ENCODE results near the gene ICAM4.
"Not testable (repeated sequence)": the region's sequence is repeated elsewhere in the genome, so short reads cannot be mapped to it uniquely, and the experiment has no call there.

Gene ICAM4

GRCh38 chr19:10318807-10319682 lies 32.3 kb downstream of the ICAM4 start:
- DNase-seq (ENCODE audit: low read depth) = no peak

DNA sequence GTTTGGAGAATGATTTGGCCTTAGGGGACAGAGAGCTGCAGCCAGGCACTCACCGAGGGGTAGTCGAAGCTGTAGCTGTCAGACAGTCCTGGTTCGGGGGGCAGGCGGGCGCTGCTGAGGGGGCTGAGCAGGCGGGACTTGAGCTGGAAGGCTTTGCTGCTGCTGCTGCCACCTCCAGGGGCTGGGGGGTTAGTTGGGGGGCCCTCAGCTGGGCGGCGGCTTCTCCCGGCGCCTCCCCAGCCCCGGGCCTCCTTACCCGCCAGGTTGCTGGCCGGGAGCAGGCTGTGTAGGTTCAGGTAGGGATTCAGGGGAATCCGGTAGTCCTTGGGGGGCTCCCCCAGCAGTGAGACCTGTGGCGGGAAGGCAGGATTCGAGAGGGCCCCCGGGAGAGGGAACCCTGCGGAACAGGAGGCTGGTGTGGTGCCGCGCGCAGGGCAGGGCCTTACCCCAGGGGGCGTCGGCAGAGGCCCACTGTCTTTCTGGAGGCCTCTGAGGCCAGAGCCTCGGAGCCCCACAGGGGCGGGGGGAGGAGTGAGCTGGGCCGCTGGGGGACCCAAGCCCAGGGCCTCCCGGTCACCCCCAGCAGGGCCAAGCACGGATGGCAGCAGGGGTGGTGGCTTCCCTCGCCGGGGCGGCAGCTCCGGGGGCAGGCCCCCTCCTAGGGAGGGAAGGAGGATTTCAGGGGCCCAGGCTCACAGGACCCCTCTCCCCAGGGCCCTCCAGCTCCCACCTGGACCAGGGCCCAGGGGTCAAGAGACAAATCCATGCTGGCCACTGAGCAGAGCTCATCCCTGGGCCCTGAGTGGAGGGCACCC lies 34.1 kb downstream of the ICAM4 start:
- DNase-seq (ENCODE audit: low read depth) = no peak

GRCh38 chr19:10321417-10321797 lies 34.7 kb downstream of the ICAM4 start:
- DNase-seq (ENCODE audit: low read depth) = no peak

DNA sequence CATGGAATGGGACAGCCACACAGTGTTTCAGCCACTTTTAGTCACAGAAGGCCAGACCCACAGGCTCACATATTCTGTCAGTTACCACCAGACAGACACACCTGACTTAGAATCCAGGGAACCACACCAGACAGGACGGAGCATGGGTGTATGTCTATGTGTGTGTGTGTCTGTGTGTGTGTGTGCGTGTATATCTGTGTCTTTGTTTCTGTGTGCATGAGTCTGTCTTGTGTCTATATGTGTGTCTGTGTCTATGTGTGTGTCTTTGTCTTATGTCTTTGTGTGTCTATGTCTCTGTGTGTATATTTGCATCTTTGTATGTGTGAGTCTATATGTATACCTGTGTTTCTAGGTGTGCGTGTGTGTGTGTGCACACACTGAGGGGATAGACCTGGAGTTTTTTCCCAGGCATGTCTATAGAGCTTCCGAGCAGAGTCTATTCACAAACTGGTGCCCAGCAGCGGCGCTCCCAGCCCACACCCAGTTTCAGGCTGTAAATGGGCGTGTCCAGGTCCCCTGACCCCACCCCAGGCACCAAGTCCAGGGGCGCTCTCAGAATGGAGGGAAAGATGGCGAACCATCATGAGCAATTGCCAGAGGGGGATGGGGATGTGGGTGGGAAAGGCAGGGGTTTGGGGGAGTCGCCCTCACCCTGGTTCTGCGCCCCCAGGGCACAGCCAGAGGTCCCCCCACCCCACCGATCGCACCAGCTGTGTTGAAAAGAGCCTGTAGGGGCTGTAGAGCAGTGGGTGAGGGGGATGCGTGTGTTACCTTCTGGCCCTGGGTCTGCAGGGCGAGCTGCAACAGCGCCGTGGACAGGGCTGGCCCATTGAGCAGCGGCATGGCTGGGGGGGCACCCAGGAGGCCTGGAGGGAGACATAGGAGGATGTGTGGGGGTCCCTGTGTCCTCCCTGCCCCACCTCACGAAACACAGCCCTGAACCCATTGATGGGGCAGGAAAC lies 35.4 kb downstream of the ICAM4 start:
- no peak for DNase-seq (ENCODE audit: low read depth)

- DNase-seq (ENCODE audit: low read depth) = no peak
Measured at GRCh38 chr19:10325732-10326131, 39.0 kb downstream of the ICAM4 start.

- DNase-seq (ENCODE audit: low read depth) = no peak
Measured at GRCh38 chr19:10327793-10328192, 41.0 kb downstream of the ICAM4 start.

DNA sequence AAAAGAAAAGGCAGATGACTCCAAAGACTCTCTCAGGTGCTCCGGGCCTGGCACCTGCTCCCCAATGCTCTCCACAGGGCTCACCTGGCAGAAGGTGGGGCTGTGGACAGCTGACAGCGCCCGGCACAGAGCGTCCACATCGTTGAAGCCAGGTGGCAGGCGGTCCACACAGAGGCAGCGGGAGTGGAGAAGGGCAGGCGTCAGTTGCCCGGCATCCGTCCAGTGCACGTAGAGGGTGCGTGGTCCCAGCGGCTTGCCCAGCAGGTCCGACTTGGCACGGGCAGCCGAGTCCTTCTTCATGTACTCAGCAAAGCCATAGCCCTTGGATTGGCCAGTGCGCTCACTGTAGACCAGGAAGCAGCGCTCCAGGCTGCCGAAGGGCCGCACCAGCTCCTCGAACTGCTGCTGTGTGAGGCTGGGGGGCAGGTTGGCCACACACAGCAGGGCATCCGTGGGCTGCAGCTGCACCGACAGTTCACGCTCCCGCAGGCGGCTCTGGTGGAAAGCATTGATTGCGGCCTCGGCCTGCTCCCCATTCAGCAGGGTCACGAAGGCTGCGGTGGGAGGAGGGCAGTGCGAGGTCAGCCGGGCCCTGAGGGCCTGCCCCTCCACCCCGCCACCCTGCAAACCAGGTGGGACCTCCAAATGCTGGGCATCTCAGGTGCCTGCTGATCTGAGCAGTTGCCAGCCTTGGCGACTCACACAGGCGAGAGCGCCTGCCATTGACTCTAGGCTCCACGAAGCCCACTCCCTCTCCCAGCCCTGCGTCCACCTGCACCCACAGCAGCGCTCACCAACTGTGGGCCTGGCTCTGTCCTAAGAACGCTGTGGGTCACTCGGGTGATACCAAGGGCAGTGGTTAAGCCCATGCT lies 42.0 kb downstream of the ICAM4 start:
- DNase-seq (ENCODE audit: low read depth) = no peak

DNA sequence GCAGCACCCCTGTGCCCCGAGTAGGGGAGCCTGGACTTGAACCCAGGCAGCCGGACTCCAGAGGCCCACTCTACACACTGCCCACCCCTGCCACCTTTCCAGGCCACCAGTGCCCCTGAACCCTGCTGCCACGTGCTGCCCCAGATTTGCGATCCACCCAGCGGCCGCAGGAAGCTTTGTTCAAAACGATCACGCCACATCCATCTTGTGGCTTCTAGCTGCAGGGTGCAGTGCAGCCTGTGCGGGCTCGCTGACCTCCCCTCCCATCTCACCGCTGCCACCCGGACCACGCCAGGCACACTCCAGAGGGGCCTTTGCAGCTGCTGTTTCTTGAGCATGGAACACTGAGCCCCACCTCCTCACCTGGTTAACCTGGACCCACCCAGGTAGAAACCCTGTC lies 42.8 kb downstream of the ICAM4 start:
- no peak for DNase-seq (ENCODE audit: low read depth)

- DNase-seq (ENCODE audit: low read depth) = no peak
Measured at GRCh38 chr19:10332158-10332964, 45.6 kb downstream of the ICAM4 start.

DNA sequence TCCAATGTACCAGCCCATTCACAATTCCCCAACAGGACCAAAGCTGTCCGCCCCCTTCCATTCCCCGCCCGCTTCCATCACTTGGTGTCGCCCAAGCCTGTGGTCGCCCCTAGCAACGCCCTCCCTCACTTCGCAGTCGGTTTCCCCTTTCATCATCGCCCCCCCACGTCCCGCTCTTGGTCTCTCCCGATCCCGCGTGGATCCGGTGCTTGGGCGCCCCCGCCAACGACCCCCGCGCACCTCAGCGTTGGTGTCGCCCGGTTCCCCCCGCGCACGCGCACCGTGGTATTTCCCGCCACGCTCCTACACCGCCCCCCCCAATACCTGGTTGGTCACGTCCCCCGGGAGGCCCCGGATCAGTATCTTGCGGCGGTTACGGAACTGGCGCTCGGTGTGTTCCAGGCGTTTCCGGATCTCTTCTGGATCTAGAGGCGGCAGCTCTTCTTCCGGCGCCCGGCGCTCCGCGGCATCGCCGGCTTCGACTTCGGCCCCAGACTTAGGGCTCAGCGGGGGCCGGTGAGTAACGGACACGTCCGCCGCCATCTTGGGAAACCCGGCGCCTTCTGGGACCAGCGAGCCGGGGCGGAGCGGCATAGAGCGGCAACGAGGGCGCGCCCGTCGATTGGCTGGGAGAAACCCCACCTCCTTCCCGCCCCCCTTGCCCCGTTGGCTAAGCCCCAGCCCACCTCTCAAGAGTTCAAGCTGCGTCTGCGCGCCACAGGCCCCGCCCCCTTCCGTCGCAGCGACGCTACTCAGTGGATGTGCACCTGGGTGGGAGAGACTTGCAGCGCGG lies 46.4 kb downstream of the ICAM4 start, which contains the start of gene RAVER1:
Gene RAVER1, minus strand, starts transcription at position 565 of the 793 bp plus-strand sequence. Its CDS starts 22 bp downstream, at position 543.
- peak; percentile 97 for DNase-seq (ENCODE audit: low read depth)

- DNase-seq (ENCODE audit: low read depth) = no peak
Measured at GRCh38 chr19:10333758-10334587, 47.2 kb downstream of the ICAM4 start.

GRCh38 chr19:10334588-10335351 lies 48.0 kb downstream of the ICAM4 start:
- DNase-seq (ENCODE audit: low read depth) = peak; percentile 14

- DNase-seq (ENCODE audit: low read depth) = no peak
Measured at GRCh38 chr19:10335352-10335985, 48.7 kb downstream of the ICAM4 start.

DNA sequence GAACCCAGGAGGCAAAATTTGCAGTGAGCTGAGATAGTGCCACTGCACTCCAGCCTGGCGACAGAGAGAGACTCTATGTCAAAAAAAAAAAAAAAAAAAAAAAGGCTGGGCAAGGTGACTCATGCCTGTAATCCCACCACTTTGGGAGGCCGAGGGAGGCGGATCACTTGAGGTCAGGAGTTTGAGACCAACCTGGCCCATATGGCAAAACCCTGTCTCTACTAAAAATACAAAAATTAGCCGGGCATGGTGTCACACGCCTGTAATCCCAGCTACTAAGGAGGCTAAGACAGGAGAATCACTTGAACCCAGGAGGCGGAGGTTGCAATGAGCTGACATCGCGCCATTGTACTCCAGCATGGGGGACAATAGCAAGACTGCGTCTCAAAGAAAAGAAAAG lies 50.0 kb downstream of the ICAM4 start:
- DNase-seq (ENCODE audit: low read depth) = not testable (repeated sequence)

All from T follicular helper cell (primary cell).